HG03460 (cell line): ENCODE data around the gene PDRG1.

Experiments
- ATAC-seq: cut with Tn5 transposase; IDR thresholded peaks from one replicate; pipeline ENCODE4 v1.9.1; 2021; ENCODE audit not compliant: unreplicated experiment

The PDRG1 gene

GRCh38 chr20:31909253-31910070 lies 42.4 kb downstream of the PDRG1 start:
- no peak for ATAC-seq

- no peak for ATAC-seq
Observed at GRCh38 chr20:31908424-31908823, 43.4 kb downstream of the PDRG1 start.

GRCh38 chr20:31908016-31908415 lies 43.8 kb downstream of the PDRG1 start:
- no peak for ATAC-seq

DNA sequence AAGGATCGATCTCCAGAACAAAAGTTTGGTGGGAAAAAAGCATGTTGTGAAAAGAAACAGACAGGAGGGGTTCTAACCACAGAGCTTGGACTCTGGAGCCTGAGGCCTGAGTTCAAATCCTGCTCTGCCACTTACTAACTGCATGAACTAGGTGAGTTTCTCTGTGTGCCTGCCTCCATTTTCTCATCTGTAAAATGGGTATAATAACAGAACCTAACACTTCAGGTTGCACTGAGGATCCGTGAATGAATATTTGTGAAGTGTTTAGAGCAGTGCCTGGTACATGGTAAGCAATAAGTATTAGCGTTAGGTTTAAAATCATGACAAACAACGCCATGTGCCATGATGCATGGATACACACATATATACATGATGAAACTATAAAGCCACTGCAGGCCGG lies 44.8 kb downstream of the PDRG1 start:
- no peak for ATAC-seq

- no peak for ATAC-seq
Observed at GRCh38 chr20:31906001-31906400, 45.8 kb downstream of the PDRG1 start.

DNA sequence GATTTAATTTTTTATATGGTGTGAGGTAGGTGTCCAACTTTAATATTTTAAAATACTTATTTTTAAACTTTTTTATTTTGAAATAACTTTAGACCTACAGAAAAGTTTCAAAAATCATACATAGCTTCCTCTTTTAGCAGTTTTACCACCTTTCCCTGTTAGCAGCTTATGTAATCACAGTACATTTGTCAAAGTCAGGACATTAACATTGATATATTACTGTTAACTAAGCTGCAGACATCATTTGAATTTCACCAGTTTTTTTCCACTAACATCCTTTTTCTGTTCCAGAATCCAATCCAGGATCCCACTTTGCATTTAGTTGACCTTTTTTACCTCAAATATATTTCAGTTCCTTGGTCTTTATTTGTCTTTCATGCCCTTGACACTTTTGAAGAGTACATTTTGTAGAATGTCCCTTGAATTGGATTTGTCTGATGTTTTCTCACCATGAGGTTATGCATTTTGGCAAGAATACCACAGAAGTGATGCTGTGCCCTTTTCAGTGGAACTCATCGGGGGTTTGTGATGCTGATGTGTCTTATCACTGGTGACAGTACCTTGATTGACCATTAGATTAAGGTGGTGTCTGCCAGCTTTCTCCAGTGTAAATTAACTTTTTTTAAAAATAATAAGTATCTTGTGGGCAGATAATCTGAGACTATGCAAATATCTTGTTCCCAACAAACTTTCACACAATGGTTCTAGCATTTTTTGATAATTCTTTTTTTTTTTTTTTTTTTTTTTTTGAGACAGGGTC lies 48.0 kb downstream of the PDRG1 start:
- ATAC-seq = no peak

- ATAC-seq = no peak
Observed at GRCh38 chr20:31901615-31902014, 50.2 kb downstream of the PDRG1 start.

DNA sequence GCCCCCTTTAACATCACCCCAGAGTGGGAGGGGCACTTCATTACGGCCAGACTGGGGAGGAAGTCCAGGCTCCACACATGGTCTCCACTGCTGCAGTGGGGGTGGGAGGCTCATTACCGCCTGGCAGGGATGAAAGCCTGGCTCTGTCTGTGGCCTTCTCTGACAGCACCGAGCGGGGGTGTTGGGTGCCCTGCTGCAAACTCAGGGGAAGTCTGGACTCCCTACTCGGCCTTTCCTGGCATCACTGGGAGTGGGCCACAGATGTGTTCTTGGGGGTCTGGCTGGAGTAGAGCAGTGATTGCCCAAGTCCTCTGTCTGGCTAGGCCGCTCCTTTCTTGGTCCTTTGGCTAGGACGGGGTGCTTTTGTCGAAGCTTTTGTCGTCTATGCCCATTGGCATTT lies 54.3 kb downstream of the PDRG1 start:
- ATAC-seq = no peak

DNA sequence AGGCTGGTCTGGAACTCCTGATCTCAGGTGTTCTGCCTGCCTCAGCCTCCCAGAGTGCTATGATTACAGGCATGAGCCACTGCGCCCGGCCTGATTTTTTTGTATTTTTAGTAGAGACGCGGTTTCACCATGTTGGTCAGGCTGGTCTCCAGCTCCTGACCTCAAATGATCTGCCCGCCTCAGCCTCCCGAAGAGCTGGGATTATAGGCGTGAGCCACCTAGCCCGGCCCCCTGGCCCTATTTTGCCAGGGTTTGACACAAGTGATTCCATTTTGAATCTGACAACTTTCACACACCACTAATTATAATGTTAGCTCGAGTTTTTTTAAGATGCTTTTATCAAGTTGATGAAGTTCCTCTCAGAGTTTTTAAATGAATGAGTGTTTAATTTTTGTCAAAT lies 55.8 kb downstream of the PDRG1 start:
- no peak for ATAC-seq

- peak; percentile 96 for ATAC-seq
Observed at GRCh38 chr20:31894980-31895675, 56.7 kb downstream of the PDRG1 start.
